HG02623 (cell line): ENCODE measurements around the gene ADM2.

ENCODE experiments used
- ATAC-seq: cut with Tn5 transposase; IDR thresholded peaks from one replicate; pipeline ENCODE4 v1.9.1; 2021; ENCODE audit warnings: moderate library complexity; ENCODE audit not compliant: unreplicated experiment

Gene ADM2

GRCh38 chr22:50445071-50445879 lies 36.1 kb upstream of the ADM2 start:
- ATAC-seq = no peak

DNA sequence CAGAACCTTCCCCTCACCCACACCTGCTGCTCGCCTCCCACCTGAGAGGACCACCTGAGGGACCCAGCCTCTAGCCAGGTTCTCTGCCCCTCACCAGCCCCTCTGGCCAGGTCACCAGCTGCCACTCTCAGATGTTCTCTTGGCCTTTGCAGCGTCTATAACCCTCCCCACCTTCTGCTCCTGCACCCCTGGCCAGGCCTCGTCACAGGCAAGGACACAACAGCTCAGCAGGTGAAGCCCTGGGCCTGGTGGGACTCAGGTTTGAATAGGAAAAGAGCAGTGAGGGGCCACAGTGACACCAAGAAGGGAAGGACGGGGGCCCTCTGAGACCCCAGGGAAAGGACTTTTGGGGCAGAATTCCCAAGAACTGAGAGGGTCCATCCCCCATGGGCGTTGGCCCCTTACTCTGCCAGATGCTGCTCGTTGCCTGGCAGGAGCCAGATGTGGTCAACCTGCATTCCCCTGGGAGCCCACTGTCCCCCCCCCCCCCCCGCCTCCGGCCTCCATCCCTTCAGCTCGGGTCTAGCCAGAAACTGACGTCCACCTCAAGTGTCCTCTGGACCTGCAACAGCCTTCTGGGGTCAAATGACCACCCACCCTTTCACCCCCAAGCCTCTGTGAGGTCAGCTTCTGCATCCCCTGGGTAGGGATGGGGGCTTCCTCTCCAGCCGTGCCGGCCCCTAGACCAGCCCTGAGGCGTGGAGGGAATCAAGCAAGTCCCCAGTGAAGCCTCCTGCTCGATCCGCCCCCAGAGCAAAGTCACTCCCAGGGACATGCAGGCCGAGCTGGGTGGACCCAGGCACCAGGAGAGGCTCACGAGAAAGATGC lies 35.2 kb upstream of the ADM2 start:
- no peak for ATAC-seq

- ATAC-seq = no peak
Observed at GRCh38 chr22:50446708-50447575, 34.4 kb upstream of the ADM2 start.

GRCh38 chr22:50447576-50448551 lies 33.5 kb upstream of the ADM2 start:
- no peak for ATAC-seq

- ATAC-seq = no peak
Observed at GRCh38 chr22:50452649-50453048, 28.7 kb upstream of the ADM2 start.

- no peak for ATAC-seq
Observed at GRCh38 chr22:50454556-50455075, 26.7 kb upstream of the ADM2 start.

- ATAC-seq = no peak
Observed at GRCh38 chr22:50455201-50455600, 26.1 kb upstream of the ADM2 start.

DNA sequence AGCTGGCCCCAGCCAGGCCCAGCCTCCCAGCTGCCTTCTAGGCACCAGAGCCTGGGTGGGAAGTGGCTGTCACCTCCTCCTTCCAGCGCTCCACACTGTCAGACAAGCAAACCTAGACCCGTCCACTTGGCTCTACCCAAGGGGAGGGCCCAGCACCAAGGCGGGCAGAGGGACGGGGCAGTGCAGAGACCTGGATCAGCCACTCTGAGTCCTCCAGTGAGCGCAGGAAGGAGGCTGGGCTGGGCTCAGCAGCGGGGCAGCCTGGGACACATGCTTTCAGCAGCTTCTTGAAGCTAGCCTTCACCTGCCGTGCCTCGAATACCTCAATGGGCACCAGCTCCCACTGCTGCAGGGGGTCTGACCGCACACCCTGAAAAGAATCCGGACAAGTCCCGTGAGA lies 25.3 kb upstream of the ADM2 start:
- no peak for ATAC-seq

DNA sequence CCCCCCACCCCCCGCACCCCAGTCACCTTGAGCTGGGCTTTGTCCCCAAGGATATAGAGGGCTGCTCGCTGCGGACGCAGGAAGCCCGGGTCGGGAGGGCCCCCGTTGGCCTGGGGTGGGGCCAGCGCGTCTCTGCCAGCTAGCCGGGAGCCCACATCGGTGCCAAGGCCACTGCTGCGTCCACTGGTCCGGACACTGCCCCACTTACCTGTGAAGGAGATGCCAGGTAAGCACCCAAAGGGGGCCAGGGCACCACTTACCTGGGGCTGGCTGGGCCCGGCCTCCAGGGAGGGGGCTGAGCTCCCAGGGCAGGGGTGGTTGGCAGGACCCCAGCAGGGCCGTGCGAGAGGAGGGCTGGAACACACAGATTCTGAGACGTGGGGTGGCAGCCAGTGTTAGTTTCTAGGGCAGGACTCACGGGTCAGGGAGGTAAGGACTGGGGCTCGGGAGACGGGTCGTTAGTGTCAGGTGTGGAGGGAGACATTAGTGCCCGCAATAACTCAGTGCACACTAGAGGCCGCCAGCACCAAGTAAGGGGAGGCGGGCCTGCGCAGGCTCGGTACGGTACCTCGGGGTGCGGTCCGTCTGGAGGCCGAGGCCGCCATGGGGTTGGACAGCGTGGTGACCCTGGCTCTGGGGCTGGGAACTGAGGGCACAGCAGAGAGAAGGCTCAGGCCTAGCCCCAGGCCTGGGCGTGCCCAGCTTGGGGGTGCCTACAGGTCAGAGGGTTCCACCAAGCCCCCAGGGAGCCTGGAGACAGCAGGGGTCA lies 24.7 kb upstream of the ADM2 start:
- ATAC-seq = no peak

DNA sequence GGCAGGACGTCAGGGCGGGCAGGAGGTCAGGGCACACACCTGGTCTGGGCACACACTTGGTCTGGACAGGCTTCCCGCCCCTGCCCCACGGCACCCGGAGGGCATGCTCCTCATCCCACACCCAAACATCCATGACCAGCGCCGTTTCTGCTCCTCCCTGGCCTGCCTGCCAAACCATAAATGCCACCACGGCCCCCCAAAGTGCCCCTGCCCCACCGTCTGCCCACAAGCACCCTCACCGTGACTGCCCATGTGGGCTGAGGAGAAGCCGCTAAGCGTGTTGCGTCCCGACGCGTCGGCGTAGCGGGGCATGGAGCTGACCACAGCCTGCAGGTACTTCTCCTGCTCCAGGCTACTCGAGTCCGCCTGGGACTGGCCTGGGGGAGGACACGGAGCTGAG lies 22.3 kb upstream of the ADM2 start:
- no peak for ATAC-seq

- no peak for ATAC-seq
Observed at GRCh38 chr22:50459496-50460140, 21.7 kb upstream of the ADM2 start.

- no peak for ATAC-seq
Observed at GRCh38 chr22:50460938-50461337, 20.4 kb upstream of the ADM2 start.

- no peak for ATAC-seq
Observed at GRCh38 chr22:50461536-50461935, 19.8 kb upstream of the ADM2 start.

- ATAC-seq = no peak
Observed at GRCh38 chr22:50461979-50462540, 19.3 kb upstream of the ADM2 start.

- ATAC-seq = no peak
Observed at GRCh38 chr22:50463188-50463900, 18.0 kb upstream of the ADM2 start.

DNA sequence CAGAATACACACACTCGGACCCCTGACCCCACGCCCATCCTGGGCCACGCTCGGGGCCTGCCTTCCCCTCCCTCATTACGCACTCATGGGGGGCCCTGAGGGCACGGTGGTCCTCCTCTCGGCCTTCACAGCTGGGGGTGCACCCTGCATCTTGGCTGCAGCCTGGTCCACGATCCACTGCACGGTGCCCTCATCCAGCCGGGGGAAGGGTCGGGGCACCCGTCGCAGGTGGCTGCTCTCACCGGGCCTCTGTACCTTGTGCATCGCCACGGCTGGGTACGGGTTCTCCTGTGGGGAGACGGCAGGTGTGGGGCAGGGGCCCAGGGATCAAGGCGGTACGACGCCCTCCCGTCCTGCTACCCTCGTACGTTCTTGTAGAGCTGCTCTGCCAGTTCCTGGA lies 16.9 kb upstream of the ADM2 start:
- ATAC-seq = no peak

- ATAC-seq = no peak
Observed at GRCh38 chr22:50465066-50465930, 16.0 kb upstream of the ADM2 start.
